GM21723 (cell line): Measurements from ENCODE around the gene COG4.

Experiments
- ATAC-seq: cut with Tn5 transposase; IDR thresholded peaks from one replicate; pipeline ENCODE4 v1.9.1; 2021; ENCODE audit warnings: mild to moderate bottlenecking, moderate library complexity; ENCODE audit not compliant: unreplicated experiment

Gene COG4

DNA sequence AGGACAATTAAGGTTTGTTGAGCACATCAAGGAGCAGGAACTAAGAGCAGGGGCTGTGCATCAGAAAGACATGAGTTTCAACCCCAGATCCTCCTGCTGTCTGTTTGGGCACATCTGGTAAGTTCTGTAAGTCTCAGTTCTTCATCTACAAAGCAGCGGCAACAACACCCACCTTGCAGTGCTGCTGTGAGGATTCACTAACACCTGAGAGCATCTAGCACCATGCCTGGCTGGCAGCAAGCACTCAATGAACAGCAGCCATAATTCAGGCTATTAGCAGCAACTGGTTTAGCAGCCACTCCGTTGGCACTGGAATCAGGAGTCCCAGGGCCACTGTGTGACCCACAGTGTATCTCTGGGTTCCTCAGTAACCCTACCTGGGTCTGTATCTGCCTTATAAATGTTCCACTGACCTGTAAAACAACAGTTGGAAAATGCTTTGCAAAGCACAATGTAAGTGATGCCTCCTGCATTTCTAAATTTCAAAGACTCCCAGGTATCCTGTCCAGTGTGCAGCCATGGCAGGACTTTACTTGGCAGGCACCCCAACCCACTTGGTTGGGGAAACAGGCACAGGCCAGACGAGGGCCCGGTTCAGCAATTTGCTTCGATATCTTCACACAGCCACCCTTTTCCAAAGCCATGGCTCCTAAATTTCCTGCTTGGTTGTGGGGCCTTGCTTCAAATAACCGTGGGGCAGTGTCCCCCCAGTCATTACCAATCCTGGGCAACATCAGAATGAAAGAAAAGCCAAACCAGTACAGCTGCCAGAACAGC, 88.7 kb downstream of the COG4 start:
- no peak for ATAC-seq

DNA sequence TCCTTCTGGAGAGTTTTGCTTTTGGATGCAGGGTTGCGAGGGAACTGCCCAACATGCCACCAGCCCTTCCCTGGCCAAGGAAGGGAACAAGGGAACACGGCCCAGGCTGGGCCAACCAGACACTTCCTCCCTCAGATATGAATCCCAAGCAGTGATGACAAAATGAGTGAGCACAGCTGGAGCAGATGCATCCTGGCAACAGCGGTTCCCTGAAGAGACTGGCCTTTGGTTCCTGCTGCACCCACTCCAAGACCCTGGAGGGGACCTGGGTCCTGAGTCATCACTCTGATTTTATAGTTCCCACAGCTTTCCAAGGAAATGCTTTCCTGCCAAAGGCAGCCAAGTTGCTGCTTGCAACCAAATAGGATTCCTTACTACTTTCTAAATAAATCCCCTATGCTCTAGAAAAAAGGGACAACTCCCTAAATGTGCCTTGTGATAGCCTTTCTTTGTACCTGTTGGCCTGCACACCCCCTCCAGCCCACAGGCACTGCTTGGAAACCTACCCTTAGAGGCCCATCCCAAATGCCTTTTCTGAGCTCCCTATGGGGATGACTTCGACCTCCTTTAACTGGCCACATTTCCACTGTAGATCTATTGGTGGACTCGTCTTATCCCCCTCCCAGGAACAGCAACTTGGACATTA, 89.8 kb downstream of the COG4 start:
- no peak for ATAC-seq

DNA sequence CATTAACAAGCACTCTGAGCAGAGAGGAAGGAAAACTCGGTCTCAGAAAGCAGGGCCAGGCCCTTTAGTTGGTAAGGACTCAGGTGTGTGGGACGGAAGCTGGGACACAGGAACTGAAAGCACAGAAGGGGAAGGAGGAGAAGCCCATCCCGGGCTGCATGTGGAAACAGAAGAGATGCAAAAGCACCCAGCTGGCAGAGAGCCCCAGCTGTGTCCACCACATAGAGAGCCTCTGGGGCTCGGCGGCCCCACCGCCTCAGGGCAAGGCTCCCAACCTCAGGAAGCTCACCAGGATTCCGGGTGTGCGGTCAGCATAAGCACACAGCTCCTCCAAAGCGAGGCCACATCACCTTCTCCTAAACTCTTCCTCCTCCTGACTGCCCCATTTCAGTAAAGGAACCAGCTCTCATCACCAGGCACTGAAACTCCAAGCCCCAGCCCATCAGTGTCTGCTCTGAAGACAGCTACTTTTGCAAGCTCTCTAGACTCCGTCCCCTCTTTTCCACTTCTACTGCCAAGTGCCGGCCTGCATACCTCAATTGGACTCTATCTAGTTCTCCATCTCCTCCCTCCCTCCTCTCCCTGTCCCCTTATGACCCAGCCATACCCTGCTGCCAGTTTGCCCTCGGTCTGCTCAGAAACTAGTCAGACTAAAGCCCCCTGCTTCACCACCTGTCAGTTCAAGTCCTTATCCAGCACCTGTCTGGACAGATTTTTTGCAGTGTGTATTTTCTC, 90.5 kb downstream of the COG4 start:
- no peak for ATAC-seq

DNA sequence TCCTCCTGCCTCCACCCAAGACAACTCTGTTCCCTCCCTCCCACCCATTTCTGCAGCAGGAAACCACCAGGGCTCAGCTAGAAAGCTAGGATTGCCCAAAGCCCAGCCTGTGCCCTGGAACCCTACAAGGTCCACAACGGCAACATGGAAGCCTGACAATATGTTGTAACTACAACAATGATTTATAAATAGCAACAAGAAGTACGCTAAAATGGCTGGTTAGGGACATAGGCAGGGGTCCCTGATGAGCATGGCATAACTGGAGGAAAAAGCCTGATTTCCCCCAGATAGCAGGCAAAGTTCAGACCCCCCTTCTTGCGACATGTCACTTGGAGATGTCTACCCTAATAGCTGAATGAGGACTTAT, 91.0 kb downstream of the COG4 start:
- ATAC-seq = no peak

DNA sequence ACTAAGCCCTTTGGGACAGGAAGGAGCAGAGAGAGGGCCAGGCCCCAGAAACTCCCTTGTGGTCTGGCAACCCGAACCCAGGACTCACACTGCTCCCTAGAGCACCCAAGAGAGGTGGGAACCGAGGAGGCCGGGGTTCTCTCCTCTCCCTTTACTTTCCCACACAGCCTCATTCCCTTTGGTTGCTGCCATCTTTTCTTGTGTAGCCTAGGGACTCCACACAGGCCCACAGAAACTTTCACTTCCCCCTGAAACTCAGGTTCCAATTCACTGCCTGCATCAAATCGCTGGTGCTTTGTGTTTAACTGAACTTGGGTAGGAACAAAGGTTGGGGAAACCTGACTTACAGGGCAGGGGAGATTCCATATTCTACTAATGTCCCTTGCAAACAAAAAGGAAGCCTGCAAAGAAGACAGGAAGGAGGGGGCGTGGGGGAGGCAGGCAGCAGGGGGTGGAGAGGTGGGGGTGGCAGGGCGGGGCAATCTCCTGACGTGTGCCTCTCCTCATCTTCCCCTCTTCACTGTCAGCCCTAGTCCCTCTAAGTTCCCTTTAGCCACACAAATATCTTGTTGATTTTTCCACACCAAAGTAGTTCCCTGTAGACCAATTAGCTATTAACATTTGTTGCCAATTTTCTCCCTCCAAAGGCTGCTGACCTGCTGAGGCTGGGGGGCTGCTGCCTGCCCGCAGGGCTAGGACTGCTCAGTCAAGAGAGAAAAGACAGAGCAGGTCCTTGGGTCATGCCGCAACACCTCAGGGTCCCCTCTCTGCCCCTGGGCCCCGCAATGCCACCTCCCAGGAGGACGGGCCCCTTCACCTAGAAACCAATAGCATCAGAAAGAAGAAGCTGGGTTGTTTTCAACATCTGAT, 92.5 kb downstream of the COG4 start:
- peak; percentile 48 for ATAC-seq
